ENCODE results near the gene MAMDC2.

MAMDC2 gene

DNA sequence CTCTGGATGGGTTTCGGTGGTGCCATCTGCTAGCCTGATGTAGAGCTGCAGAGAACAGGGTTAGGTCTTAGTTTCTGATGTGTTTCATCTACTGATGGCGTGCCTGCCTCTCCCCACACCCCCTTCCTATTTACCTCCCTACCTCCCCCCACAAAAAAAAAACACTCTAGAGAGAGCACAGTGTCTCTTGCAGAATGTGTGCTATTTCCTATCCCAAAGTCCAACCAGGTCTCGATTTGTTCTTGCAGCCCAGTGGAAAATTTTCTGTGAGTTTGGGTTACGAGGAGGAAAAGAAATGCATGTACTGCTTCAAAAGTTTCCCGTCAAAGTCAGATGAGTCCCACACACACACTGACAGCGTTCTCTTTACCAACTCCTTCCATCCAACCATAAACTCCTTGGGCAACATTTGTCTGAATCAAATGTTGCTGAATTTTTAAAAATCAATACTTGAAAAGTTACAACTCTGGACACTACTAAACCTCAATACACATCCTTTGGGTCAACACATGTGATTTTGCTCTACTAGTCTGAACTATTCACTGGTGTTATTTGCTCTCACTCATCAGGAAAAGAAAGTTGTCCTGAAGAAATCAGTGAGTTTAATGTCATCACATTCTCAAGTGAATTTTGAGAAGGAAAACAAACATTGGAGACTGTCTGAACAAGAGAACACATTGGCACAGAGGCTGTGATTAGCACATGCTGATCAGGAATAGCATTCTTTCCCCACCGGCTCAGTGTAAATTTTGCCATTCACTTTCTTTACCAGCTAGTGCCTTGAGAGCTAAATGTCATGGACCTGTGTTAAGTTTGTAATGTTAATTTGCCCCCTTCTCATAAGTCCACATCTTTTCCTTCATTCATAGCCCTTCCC is 84.1 kb downstream of the MAMDC2 start:
- no peak for FAIRE-seq
- no peak for DNase-seq (ENCODE audit: insufficient read length, low spot score)

DNA sequence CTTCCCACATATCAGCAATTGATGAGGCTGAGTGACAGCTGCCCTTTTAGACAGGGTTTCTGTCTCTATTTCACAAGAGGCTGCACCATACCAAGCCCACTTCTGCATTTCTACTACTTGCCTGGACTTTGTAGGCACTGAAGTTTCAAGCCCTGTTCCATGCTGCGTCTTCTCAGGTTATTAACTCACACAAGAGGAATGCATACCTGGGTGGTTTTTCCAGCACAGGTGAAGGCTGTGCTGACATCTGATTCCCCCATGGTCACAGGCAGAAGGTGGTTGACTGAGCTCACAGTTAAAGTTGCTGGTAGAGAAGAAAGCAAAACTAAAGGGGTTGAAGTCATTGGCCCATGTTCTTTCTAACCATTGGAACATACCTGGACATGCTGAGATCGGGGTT is 86.6 kb downstream of the MAMDC2 start:
- DNase-seq (ENCODE audit: insufficient read length, low spot score) (no peak), FAIRE-seq (no peak)

DNA sequence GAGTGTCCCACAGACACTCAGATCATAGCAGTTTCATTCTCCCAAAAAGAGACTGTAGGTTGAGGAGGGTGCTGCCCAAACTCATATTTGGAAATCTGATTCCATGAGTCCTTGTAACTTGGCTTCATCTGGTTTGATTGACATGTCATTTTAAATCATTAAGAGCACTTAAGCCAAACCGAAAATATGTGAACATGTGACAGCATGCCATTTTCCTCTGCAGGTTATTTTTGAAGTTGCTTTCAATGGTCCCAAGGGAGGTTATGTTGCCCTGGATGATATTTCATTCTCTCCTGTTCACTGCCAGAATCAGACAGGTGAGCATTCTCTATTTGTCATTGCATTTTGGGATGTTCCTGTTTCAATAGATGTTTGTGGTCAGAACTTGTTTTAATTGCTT is 87.6 kb downstream of the MAMDC2 start:
- DNase-seq (ENCODE audit: insufficient read length, low spot score) (no peak), FAIRE-seq (no peak)

DNA sequence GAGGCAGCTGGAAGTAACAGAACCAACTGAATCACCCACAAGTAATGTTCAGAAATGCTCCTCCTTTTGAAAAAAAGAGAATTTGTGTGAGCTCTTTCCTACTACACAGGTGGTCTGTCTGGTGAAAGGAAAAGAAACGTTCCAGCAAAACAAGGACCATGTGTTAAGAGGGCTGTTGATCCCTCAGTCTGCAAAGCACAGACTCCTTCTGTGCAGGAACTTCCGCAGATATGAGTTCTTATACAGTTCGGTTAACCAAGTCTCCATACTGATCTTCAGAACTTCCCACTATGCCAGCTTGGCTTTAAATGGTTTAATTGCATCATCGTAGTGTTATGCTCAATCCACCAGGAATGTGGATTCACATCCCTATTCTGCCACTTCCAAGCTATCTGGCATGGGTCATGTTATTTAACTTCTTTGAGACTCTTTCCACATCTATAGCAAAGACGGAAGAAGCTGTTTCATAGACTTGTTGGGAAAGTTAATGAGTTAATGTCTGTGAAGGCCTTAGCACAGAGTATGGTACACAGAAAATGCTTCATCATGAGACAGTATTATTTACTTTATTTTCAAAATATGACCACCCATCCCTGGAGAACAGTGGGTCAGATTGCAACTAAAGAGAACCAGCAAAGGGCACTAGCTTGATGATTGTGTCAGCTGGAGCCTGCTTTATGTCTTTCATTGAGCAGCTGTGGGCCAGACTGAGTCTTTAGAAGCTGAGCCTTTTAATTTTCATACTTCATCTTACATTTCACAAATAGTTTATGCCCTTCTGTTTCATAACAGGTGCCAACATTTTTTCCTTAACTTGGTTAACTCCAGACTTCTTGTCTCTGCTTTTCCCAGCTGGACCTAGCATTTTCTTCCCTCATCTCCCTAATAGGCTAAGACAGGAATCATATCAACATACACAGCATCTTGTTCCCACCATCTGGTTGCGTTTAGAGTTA is 89.9 kb downstream of the MAMDC2 start:
- DNase-seq (ENCODE audit: insufficient read length, low spot score) = no peak
- FAIRE-seq = no peak

DNA sequence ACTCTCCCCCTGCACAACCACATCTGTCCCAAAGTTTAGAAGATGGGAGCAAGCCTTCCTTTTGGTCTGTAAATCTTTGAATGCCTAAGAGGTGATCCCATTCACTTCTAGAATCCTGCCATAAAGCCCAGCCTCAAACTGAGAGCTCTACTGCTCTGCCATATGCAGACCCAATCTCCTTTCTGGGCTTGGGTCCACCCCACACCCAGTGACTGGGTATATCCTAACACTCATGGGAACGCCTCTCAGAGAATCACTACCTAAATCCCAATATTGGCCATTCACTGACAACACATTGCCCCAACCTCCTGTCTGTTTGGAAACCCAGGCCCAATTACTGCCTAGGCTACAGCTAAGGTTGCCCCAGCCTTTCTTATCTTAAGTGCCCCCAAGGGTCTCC is 90.7 kb downstream of the MAMDC2 start:
- DNase-seq (ENCODE audit: insufficient read length, low spot score) (no peak), FAIRE-seq (no peak)

DNA sequence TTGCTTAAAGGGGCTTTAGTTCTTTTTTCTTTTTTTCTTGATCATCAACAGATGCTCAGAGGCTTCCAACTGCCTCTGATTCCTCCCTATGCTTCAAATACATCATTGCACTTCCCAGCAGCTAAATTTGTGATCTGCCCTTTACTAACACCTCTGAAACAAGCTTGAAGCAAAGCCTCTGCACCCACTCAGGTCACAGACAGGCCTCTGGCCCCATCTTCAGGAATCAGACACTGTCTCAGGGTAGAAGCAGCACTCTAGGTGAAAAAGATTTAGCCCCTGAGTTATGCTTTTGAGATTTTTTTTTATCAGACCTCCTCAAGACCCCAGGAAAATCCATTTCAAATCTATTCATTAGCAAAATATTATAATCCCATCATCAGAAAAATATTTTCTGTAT is 91.5 kb downstream of the MAMDC2 start:
- FAIRE-seq (no peak), DNase-seq (ENCODE audit: insufficient read length, low spot score) (no peak)

DNA sequence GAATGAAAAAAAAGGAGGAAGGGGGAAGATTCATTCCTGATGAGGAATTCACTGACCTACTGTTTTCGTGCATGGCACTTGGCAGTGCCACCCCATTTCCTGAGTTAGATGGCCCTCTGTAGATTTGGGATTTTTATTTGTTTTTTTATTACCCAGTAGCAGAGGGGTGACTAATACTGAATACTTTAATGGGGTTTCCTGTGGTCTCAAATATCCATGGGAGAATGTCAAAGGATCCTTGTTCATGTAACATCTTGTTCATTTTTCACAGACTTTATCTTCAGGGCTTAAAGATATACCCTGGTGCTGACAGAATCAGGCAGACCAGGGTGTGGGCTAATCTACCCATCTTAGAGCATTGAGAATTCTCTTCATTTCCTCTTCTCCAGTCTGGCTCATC is 93.0 kb downstream of the MAMDC2 start:
- peak; percentile 35 for DNase-seq (ENCODE audit: insufficient read length, low spot score)
- no peak for FAIRE-seq

DNA sequence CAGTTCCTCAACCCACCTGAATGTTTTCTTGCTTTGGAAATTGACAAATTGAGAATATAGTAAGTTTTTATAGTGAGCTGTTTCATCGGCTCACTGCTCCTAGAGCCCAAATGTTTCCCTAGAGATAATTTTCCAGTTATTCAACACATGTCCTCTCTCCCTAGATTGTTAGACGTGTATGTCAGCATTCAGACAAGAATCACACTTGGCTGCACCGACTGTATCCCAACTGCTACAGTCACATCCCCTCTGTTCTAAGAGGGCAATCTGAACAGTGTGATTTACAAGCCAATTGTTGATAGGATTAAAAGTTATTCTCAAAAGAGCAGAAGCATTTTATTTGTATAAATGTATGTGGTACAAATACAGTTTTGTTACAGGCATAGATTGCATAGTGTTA is 93.9 kb downstream of the MAMDC2 start:
- no peak for FAIRE-seq
- DNase-seq (ENCODE audit: insufficient read length, low spot score) = no peak

DNA sequence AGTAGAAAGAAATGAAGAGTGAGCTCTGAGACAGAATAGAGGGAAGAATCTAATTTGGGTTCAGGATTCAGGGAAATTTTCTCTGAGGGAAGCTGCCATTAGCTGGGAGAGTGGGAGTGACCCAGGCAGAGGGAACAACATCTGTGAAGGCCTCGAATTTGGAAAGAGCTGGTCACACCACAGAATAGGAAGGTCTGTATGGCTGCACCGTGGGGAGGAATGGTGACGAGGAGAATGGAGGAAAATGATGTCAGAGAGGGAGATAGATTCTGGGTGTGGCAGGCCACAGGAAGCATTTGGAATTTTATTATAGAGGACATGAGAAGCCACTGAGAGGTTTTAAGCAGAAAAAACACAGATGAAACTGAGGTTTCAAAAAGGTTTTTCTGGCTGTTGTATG is 98.5 kb downstream of the MAMDC2 start:
- DNase-seq (ENCODE audit: insufficient read length, low spot score) (no peak), FAIRE-seq (no peak)

DNA sequence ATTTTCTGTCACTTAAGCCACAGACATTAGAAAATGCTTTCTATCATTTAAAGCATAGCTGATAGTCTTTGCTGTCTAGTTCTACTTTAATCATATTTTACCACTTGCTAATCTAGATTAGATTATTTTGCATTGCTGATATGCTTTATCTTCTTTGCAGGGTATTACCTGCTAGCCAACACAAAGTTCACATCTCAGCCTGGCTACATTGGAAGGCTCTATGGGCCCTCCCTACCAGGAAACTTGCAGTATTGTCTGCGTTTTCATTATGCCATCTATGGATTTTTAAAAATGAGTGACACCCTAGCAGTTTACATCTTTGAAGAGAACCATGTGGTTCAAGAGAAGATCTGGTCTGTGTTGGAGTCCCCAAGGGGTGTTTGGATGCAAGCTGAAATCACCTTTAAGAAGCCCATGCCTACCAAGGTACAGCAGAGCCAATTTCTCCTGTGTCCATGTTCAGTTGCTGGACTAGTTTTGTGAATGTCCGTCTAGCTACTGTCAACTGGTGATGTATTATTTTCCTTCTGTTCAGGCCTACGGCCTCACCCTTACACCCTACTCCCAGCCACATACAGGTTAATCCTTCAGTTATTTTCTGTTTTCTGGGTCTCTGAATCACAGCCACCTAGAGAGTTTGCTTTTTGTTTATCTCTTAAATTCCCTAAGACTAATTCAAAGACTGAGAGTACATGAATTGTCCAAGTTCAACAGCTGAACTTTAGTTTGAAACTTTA is 99.9 kb downstream of the MAMDC2 start:
- DNase-seq (ENCODE audit: insufficient read length, low spot score) (no peak), FAIRE-seq (no peak)

DNA sequence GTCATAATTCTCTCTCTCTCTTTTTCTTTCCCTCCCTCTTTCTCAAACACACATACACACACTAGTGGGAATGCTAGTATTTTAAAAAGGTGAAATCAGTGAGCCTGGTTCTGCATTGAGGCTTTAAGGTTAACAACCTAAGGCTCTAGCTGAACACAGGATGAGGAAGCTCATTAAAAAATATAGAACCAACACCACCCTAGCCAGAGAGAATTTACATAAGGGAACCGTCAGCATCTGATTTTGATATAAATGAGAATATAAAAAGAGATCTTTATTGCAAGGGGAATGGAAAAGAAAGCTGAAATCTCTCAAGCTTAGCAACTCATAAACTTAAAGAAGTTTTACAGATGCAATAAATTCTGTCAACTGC is 100.5 kb downstream of the MAMDC2 start:
- FAIRE-seq (no peak), DNase-seq (ENCODE audit: insufficient read length, low spot score) (no peak)

DNA sequence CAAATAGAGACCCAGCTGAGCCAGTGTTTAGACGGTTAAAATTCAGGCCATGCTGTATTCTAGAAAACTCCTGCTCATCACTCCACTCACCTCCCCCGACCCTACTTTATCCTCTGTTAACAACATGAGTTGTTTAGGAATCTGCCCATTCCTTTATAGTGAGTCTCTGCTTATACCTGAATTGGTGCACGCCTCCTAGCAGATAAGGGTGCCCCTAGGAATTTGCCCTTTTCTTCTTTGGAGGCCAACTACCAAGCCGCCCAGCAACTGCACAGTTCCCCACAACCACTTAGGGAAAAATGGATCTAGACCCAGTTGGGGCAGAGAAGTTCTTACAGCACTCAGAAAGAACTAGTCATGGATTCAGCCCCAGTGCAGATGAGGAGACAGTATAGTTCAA is 102.3 kb downstream of the MAMDC2 start:
- no peak for DNase-seq (ENCODE audit: insufficient read length, low spot score)
- FAIRE-seq = no peak

DNA sequence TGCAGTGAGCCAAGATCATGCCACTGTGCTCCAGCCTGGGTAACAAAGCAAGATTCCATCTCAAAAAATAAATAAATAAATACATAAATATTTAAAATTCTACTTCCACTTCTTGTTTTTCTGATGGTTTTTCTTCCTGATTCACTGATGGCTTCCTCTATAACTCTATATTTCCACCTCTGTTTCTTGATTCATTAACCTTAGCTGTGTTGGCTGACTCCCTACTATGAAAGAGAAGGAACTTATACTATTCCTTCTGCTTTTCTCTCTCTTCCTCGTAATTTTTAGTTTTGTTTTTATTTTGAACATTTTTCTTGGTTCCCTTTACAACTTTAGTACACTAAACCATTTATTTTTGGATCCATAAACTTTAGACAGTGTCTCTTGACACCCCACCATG is 103.5 kb downstream of the MAMDC2 start:
- no peak for FAIRE-seq
- DNase-seq (ENCODE audit: insufficient read length, low spot score) = no peak

DNA sequence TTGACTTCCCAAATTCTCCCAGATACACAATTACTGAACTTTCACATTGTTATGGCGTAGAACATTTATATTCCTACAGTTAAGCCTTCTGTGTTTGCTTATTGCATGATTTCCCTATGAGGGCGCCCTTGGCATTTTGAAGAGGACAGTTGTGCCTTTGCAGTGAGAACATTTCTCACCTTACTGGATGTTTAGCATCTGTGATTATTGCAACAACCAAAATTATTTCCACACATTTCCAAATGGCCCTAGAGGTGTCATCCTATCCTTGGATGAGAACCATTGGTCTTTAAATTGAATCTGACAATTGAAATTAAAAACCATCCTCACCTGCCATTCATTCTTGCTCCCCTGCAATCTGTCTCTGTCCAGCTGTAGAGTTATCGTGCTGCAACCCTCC is 104.0 kb downstream of the MAMDC2 start:
- FAIRE-seq (no peak), DNase-seq (ENCODE audit: insufficient read length, low spot score) (no peak)

DNA sequence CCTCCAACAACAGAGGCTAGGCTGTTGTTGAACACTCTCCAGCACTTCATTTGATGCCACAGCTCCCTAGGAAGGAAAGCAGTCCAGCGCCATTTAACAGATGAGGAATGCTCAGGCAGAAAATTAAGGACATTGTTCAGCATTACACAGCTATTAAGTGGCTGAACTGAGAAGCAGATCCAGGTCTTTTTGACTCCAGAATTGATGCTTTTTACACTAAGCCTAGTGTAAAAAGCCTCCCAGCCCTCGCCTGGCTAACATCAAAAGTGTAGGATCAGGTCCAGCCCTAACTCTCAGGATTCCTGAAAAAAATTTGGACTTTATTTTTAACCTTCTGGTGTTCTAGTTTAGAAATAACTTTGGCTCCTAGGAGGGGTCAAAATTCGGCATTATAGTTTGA is 108.7 kb downstream of the MAMDC2 start:
- FAIRE-seq (no peak), DNase-seq (ENCODE audit: insufficient read length, low spot score) (no peak)

DNA sequence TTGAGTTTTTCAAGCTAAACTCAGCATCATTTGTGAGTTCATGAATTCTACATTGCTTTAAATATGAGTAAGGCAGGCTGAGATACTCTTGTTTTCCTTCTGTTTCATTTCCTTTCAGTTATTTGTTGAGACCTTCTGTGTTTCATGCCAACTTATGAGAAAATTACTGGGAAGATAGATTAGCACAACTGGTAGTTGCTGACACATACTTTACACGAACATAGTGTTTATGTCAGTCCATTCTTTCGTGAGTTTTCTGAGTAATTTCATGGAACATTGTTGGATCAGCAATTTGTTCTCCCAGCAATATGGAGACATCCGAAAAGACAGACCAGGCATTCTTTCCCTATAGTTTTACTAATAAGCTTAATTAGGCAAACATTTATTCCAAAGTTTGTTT is 113.1 kb downstream of the MAMDC2 start:
- no peak for DNase-seq (ENCODE audit: insufficient read length, low spot score)
- FAIRE-seq = no peak

DNA sequence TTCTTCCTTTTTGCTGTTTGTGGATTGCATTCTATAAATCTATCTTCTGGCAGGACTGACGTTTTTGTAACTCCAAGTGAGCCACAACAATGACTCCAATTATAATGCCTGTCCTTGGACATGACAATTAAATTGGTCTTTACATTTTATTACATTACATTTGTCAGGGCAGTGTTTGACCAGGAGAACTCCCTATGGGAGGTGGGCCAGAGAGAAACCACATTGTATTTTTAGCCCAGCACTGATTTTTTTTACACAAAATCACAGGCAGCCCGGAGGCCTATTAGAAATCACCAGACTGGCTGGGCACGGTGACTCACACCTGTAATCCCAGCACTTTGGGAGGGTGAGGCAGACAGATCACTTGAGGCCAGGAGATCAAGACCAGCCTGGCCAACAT is 116.0 kb downstream of the MAMDC2 start:
- no peak for DNase-seq (ENCODE audit: insufficient read length, low spot score)
- no peak for FAIRE-seq

DNA sequence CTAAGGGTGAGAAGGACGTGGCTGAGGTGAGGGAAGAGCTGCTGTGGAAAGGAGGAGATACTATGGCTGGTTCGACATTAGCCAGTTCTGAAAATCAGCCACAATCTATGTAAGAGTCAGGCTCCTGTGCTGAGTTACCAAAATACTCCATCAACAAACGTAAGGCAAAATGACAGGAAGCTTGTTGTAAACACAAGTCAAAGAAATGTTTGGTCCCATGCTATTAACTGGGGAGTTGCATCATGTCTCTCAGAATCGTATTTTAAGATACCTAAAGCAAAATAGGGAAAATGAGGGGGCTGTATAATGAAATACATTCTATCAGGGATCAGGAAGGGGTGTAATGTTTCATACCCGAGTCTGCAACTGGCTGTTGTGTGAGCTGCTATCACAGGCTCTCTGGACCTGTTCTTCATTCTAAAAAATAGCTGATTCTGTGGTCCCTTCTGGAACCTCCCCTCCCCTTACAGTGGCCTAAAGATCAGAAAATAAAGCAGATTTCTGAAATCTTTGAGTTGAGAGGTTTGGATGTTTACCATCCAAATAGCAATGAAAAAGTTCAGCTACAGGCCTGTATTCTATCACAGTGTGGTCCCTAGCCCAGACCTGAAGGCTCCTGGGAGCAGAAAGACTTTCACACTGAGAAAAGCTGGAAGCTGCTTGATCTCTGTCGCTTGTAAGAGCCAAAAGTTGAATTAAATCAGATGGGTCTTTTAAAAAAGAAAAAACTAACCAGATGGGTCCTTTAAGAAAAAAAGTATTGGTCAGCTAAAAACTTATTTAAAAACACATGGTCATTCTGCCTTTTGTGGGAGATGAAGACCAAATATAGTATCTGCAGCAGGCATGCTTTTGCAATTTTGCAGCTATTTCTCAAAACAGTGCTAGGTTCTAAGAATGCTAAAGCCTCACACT is 117.3 kb downstream of the MAMDC2 start:
- DNase-seq (ENCODE audit: insufficient read length, low spot score) = no peak
- no peak for FAIRE-seq

DNA sequence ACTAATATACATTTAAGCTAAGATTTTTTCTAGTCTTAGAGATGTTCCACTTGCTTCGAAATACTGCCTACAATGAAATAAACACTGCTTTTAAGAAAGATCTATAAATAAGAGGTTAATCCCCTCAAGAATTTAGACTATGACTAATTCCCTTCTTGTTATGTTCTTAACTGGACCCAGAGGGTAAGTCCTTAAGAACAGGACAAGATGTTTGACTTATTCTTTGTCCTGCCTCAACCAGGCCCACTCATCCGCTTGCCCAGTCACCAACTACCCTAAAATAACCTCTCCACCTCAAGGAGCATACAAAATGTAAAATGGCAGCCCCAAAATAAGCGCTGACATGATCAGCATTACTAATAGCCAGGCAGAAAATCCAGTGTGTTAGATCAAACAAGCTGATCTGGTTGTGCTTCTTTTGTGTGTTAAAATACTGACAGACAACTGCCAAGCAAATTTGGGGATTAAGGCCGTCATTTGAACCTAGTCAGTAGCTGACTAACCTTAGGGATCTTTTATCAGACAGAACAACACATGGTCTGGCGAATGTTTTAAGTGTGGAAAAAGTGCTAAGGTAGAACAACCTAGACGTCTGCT is 121.5 kb downstream of the MAMDC2 start:
- DNase-seq (ENCODE audit: insufficient read length, low spot score) (no peak), FAIRE-seq (no peak)

DNA sequence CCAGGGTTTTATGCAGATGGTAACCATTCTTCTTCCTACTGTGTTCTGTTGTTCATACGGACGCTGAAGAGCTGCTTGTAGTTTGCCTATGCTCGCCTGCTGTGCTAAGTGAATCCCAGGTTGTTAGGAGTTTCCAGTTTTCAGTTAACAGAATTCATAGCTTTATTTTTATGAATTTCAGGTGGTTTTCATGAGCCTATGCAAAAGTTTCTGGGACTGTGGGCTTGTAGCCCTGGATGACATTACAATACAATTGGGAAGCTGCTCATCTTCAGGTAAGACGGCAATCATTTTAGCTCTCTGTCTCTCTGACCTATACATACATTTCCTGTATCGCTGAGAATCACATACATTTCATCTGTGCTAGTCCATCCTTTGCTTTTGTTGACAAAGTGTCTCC is 124.9 kb downstream of the MAMDC2 start:
- no peak for FAIRE-seq
- no peak for DNase-seq (ENCODE audit: insufficient read length, low spot score)
